H9 (cell line): ENCODE data around the gene MAS1. TPM values are rescaled to one million over a fixed set of nuclear protein-coding genes. Genes with fewer than 3 reads are reported as not detected.

Source experiments
- DNase-seq: peaks from one replicate; pipeline ENCODE4 v3.0.0-alpha.2; 2017
- H2AFZ ChIP-seq: one replicate; pipeline ENCODE4 v1.6.1; 2013; ENCODE audit warnings: mild to moderate bottlenecking, low read length, control low read depth, moderate library complexity
- H2AK5ac ChIP-seq: 2 replicates; pipeline ENCODE4 v1.6.1; 2013; ENCODE audit warnings: low read length, control low read depth, mixed read lengths; ENCODE audit not compliant: insufficient read length
- H2BK120ac ChIP-seq: one replicate; pipeline ENCODE4 v1.6.1; 2013; ENCODE audit warnings: low read depth, mild to moderate bottlenecking, low read length, control low read depth, inconsistent platforms; ENCODE audit not compliant: poor library complexity, severe bottlenecking
- H2BK12ac ChIP-seq: 2 replicates; pipeline ENCODE4 v1.6.1; 2013; ENCODE audit warnings: low read length, control low read depth, mixed read lengths, low read depth; ENCODE audit not compliant: insufficient read length
- H2BK15ac ChIP-seq: 2 replicates; pipeline ENCODE4 v1.6.1; 2013; ENCODE audit warnings: low read depth, low read length, control low read depth
- H2BK20ac ChIP-seq: one replicate; pipeline ENCODE4 v1.6.1; 2013; ENCODE audit warnings: low read depth, mild to moderate bottlenecking, low read length, control low read depth, inconsistent platforms; ENCODE audit not compliant: poor library complexity, severe bottlenecking
- H2BK5ac ChIP-seq: 2 replicates; pipeline ENCODE4 v1.6.1; 2013; ENCODE audit warnings: low read length, control low read depth, mixed read lengths; ENCODE audit not compliant: insufficient read length
- H3K14ac ChIP-seq: 2 replicates; pipeline ENCODE4 v1.6.1; 2013; ENCODE audit warnings: low read length, control low read depth; ENCODE audit not compliant: insufficient read depth
- H3K18ac ChIP-seq: 2 replicates; pipeline ENCODE4 v1.6.1; 2013; ENCODE audit warnings: low read depth, mild to moderate bottlenecking, mixed read lengths, low read length, control low read depth; ENCODE audit not compliant: insufficient read length
- H3K23ac ChIP-seq: 2 replicates; pipeline ENCODE4 v1.6.1; 2013; ENCODE audit warnings: low read length, control low read depth, mixed read lengths, low read depth; ENCODE audit not compliant: insufficient read length
- H3K23me2 ChIP-seq: 2 replicates; pipeline ENCODE4 v1.6.1; 2013; ENCODE audit warnings: low read depth, mild to moderate bottlenecking, mixed read lengths, low read length, control low read depth; ENCODE audit not compliant: insufficient read length, poor library complexity, severe bottlenecking
- H3K27ac ChIP-seq: 2 replicates; pipeline ENCODE4 v1.5.1; 2013; ENCODE audit warnings: low read length, control low read depth, mixed read lengths, low read depth; ENCODE audit not compliant: insufficient read length
- H3K27me3 ChIP-seq: 2 replicates; pipeline ENCODE4 v1.6.1; 2013; ENCODE audit warnings: low read length, control low read depth, inconsistent platforms; ENCODE audit not compliant: insufficient read depth
- H3K4ac ChIP-seq: 2 replicates; pipeline ENCODE4 v1.6.1; 2013; ENCODE audit warnings: low read depth, mild to moderate bottlenecking, control low read depth, inconsistent platforms, low read length, moderate library complexity
- H3K4me1 ChIP-seq: 2 replicates; pipeline ENCODE4 v1.6.1; 2013; ENCODE audit warnings: low read length, control low read depth, inconsistent platforms; ENCODE audit not compliant: insufficient read depth
- H3K4me2 ChIP-seq: 2 replicates; pipeline ENCODE4 v1.6.1; 2013; ENCODE audit warnings: low read length, control low read depth, mixed read lengths; ENCODE audit not compliant: insufficient read length, insufficient read depth
- H3K56ac ChIP-seq: 2 replicates; pipeline ENCODE4 v1.6.1; 2013; ENCODE audit warnings: low read depth, mild to moderate bottlenecking, mixed read lengths, low read length, control low read depth; ENCODE audit not compliant: insufficient read length
- H3K79me1 ChIP-seq: 2 replicates; pipeline ENCODE4 v1.6.1; 2013; ENCODE audit warnings: low read depth, mild to moderate bottlenecking, moderate library complexity, low read length, control low read depth, inconsistent platforms; ENCODE audit not compliant: insufficient read depth, poor library complexity, severe bottlenecking
- H3K79me2 ChIP-seq: 2 replicates; pipeline ENCODE4 v1.6.1; 2013; ENCODE audit warnings: low read length, control low read depth, inconsistent platforms; ENCODE audit not compliant: insufficient read depth
- H3K9ac ChIP-seq: 2 replicates; pipeline ENCODE4 v1.6.1; 2013; ENCODE audit warnings: low read length, control low read depth, mixed read lengths; ENCODE audit not compliant: insufficient read length; ENCODE audit errors: extremely low read depth
- H3K9me3 ChIP-seq: one replicate; pipeline ENCODE4 v1.6.1; 2013; ENCODE audit warnings: low read depth, low read length, inconsistent platforms; ENCODE audit not compliant: control insufficient read depth
- H3T11ph ChIP-seq: one replicate; pipeline ENCODE4 v1.6.1; 2013; ENCODE audit warnings: mild to moderate bottlenecking, low read length, control low read depth, inconsistent platforms
- H4K20me1 ChIP-seq: one replicate; pipeline ENCODE4 v1.6.1; 2013; ENCODE audit not compliant: control insufficient read depth, insufficient read length, insufficient read depth
- H4K5ac ChIP-seq: 2 replicates; pipeline ENCODE4 v1.6.1; 2013; ENCODE audit warnings: low read depth, mild to moderate bottlenecking, mixed read lengths, low read length, control low read depth; ENCODE audit not compliant: insufficient read length
- H4K8ac ChIP-seq: replicated peaks from 2 replicates; pipeline ENCODE4 v1.6.1; 2013; ENCODE audit warnings: low read length, control low read depth, mixed read lengths, low read depth; ENCODE audit not compliant: insufficient read length
- H4K91ac ChIP-seq: 2 replicates; pipeline ENCODE4 v1.6.1; 2013; ENCODE audit warnings: low read depth, mild to moderate bottlenecking, moderate library complexity, mixed read lengths, low read length, control low read depth; ENCODE audit not compliant: insufficient read length
- H3K27ac Mint-ChIP-seq, 3 experiments: 2 replicates in 2 of 3; 3 replicates in 1 of 3; pipeline ENCODE4 v1.8.0; 2020 to 2021; ENCODE audit warnings: mixed read lengths in 3 of 3, mild to moderate bottlenecking in 1 of 3, moderate library complexity in 1 of 3
- H3K27me3 Mint-ChIP-seq: 2 replicates; pipeline ENCODE4 v1.8.0; 2021; ENCODE audit warnings: low read depth, mild to moderate bottlenecking, moderate library complexity, mixed read lengths
- H3K36me3 Mint-ChIP-seq, 3 experiments: 2 replicates in 2 of 3; 3 replicates in 1 of 3; pipeline ENCODE4 v1.8.0; 2020 to 2021; ENCODE audit warnings: low read depth in 3 of 3, mixed read lengths in 3 of 3; ENCODE audit not compliant: insufficient read depth in 1 of 3
- H3K4me1 Mint-ChIP-seq, 2 experiments: 2 replicates each; pipeline ENCODE4 v1.8.0; 2020; ENCODE audit warnings: mixed read lengths in 2 of 2
- H3K4me3 Mint-ChIP-seq, 2 experiments: 2 replicates in 1 of 2; 3 replicates in 1 of 2; pipeline ENCODE4 v1.8.0; 2020 to 2021; ENCODE audit warnings: mild to moderate bottlenecking in 2 of 2, mixed read lengths in 2 of 2, moderate library complexity in 1 of 2
- H3K9me3 Mint-ChIP-seq, 2 experiments: 2 replicates in 1 of 2; 3 replicates in 1 of 2; pipeline ENCODE4 v1.8.0; 2020; ENCODE audit warnings: mild to moderate bottlenecking in 2 of 2, mixed read lengths in 2 of 2, moderate library complexity in 1 of 2
- CTCF ChIP-seq: fragments of 200-600 bp; sonication (generic); conservative IDR thresholded peaks from 3 replicates; pipeline ENCODE4 v1.8.0; 2021; ENCODE audit warnings: antibody characterized with exemption, mild to moderate bottlenecking
- WGBS: extraction: QIAGEN DNeasy Blood & Tissue Kit; methylation state at CpG from one replicate; pipeline ENCODE4 v1.1.7; 2013; ENCODE audit warnings: missing lambda C conversion rate, low lambda C conversion rate, mixed read lengths; ENCODE audit not compliant: insufficient read length; ENCODE audit errors: extremely low coverage; 5-methylcytosine and 5-hydroxymethylcytosine counted together
- total RNA-seq: library from RNA; stranded (reverse); gene quantifications from 2 replicates; pipeline ENCODE4 v1.2.1, GENCODE V29; 2021

The MAS1 gene
- total RNA-seq, 1 experiment from 2014 or later: 0.02 TPM

GRCh38 chr6:159929819-159930218, 39.0 kb downstream of the MAS1 start:
- Mint-ChIP-seq H3K36me3 (no peaks in the 10 kb centered on the region), H3K4me1 (no peaks in the 10 kb centered on the region), H3K4me3 (no peak overlapping the region; a peak in 1 of 5 replicates), H3K27me3 (peaks cover 7% of the 10 kb centered on the region), H3K9me3 (no peaks in the 10 kb centered on the region), H3K27ac (no peak overlapping the region)
- Histone ChIP-seq H3K4ac (no peak overlapping the region), H4K5ac (no peak overlapping the region), H2BK12ac (no peak overlapping the region), H3K56ac (no peak overlapping the region), H3K4me2 (no peak overlapping the region), H4K8ac (no peak overlapping the region), H2AK5ac (no peak overlapping the region), H3K27ac (no peak overlapping the region), H3K18ac (no peak overlapping the region), H3K4me1 (no peaks in the 10 kb centered on the region), H3K27me3 (no peaks in the 10 kb centered on the region), H3K9ac (no peak overlapping the region), H3K14ac (no peak overlapping the region), H2AFZ (no peak overlapping the region), H3K79me2 (no peaks in the 10 kb centered on the region), H3K23ac (no peak overlapping the region), H2BK15ac (no peak overlapping the region), H3K23me2 (no peaks in the 10 kb centered on the region), H4K20me1 (no peaks in the 10 kb centered on the region), H3T11ph (no peak overlapping the region), H2BK5ac (no peak overlapping the region), H2BK120ac (no peak overlapping the region), H3K9me3 (no peaks in the 10 kb centered on the region), H4K91ac (no peak overlapping the region), H2BK20ac (no peak overlapping the region), H3K79me1 (no peaks in the 10 kb centered on the region)
- DNase-seq: no peak
- WGBS: no CpG with 5 or more reads among the region's 8 CpGs
- TF ChIP-seq CTCF: no peak
